CD4-positive, alpha-beta T cell treated with Interleukin-10 for 1 hour (primary cell): ENCODE data around the gene SERPINB12.

Experiments
- DNase-seq: peaks from one replicate; pipeline ENCODE4 v3.0.0-alpha.2; 2020

The SERPINB12 gene

GRCh38 chr18:63551769-63552168, 9.6 kb downstream of the SERPINB12 start:
- no peak for DNase-seq

- DNase-seq = no peak
Observed at GRCh38 chr18:63552581-63552980, 10.4 kb downstream of the SERPINB12 start.

- DNase-seq = no peak
Observed at GRCh38 chr18:63553081-63553480, 10.9 kb downstream of the SERPINB12 start.

- no peak for DNase-seq
Observed at GRCh38 chr18:63559567-63560491, 17.7 kb downstream of the SERPINB12 start.

- DNase-seq = no peak
Observed at GRCh38 chr18:63562284-63562683, 20.1 kb downstream of the SERPINB12 start.

GRCh38 chr18:63564021-63564420, 21.9 kb downstream of the SERPINB12 start:
- DNase-seq = no peak

GRCh38 chr18:63564561-63564960, 22.4 kb downstream of the SERPINB12 start:
- no peak for DNase-seq

- no peak for DNase-seq
Observed at GRCh38 chr18:63567276-63567675, 25.1 kb downstream of the SERPINB12 start.

GRCh38 chr18:63567825-63568224, 25.7 kb downstream of the SERPINB12 start:
- DNase-seq = no peak

- DNase-seq = no peak
Observed at GRCh38 chr18:63570721-63571120, 28.6 kb downstream of the SERPINB12 start.

- DNase-seq = no peak
Observed at GRCh38 chr18:63575681-63576080, 33.5 kb downstream of the SERPINB12 start.

- peak; percentile 6 for DNase-seq
Observed at GRCh38 chr18:63578357-63578958, 36.3 kb downstream of the SERPINB12 start.

GRCh38 chr18:63579616-63580015, 37.4 kb downstream of the SERPINB12 start:
- DNase-seq = no peak

GRCh38 chr18:63585988-63586387, 43.8 kb downstream of the SERPINB12 start:
- no peak for DNase-seq

GRCh38 chr18:63586431-63586830, 44.3 kb downstream of the SERPINB12 start:
- DNase-seq = no peak

- DNase-seq = no peak
Observed at GRCh38 chr18:63586966-63587365, 44.8 kb downstream of the SERPINB12 start, which contains the start of gene SERPINB13. SERPINB13 (plus strand) TSS chr18:63587343; CDS start chr18:63588668, 1,325 bp downstream.

- DNase-seq = no peak
Observed at GRCh38 chr18:63588909-63589308, 46.7 kb downstream of the SERPINB12 start.

- DNase-seq = no peak
Observed at GRCh38 chr18:63590373-63590772, 48.2 kb downstream of the SERPINB12 start.

GRCh38 chr18:63590966-63591695, 49.0 kb downstream of the SERPINB12 start:
- DNase-seq = no peak

GRCh38 chr18:63591725-63592124, 49.6 kb downstream of the SERPINB12 start:
- no peak for DNase-seq

GRCh38 chr18:63592471-63592870, 50.3 kb downstream of the SERPINB12 start:
- DNase-seq = no peak

GRCh38 chr18:63596964-63597363, 54.8 kb downstream of the SERPINB12 start:
- DNase-seq = no peak

- DNase-seq = no peak
Observed at GRCh38 chr18:63603355-63603754, 61.2 kb downstream of the SERPINB12 start.
